Activated naive CD8-positive, alpha-beta T cell treated with anti-CD3 and anti-CD28 coated beads, Interleukin-2, amount 50 U/mL, for 24 hours (primary cell): Measurements from ENCODE around the gene MXI1.

Experiments
- ATAC-seq: fragments of 150-1000 bp; cut with Tn5 transposase; one replicate; pipeline ENCODE4 v1.10.0; 2021
- DNase-seq: peaks from one replicate; pipeline ENCODE4 v3.0.0; 2021
- H3K27ac Mint-ChIP-seq: one replicate; pipeline ENCODE4 v1.8.0; 2021; ENCODE audit warnings: mild to moderate bottlenecking, mixed read lengths
- H3K27me3 Mint-ChIP-seq: one replicate; pipeline ENCODE4 v1.8.0; 2021; ENCODE audit warnings: mixed read lengths
- H3K36me3 Mint-ChIP-seq: one replicate; pipeline ENCODE4 v1.8.0; 2021; ENCODE audit warnings: low read depth, mixed read lengths
- H3K4me1 Mint-ChIP-seq: one replicate; pipeline ENCODE4 v1.8.0; 2021; ENCODE audit warnings: mixed read lengths
- H3K4me3 Mint-ChIP-seq: one replicate; pipeline ENCODE4 v1.8.0; 2021; ENCODE audit warnings: mild to moderate bottlenecking, moderate library complexity, mixed read lengths
- H3K9me3 Mint-ChIP-seq: one replicate; pipeline ENCODE4 v1.8.0; 2021; ENCODE audit warnings: mixed read lengths

The MXI1 gene

DNA sequence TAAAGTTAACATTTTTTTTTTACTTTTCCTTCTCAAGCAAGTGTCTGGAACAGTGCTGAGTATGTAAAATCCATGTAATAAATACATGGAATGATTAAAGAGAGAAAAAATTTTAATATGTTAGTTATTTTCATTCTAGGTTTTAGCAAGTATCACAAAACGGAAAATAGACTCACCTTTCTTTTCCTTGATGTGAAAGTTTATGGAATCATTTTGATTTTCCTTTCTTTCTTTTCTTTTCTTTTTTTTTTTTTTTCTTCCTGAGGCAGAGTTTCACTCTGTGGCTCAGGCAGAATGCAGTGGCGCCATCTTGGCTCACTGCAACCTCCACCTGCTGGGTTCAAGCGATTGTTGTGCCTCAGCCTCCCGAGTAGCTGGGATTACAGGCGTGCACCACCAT lies 69.2 kb downstream of the MXI1 start:
- DNase-seq (no peak), ATAC-seq (no peak)
- peaks cover 3% of the 10 kb centered on the region for H3K36me3 Mint-ChIP-seq
- H3K4me1 Mint-ChIP-seq, result peaks cover 35% of the 10 kb centered on the region
- peaks cover 3% of the 10 kb centered on the region for H3K27me3 Mint-ChIP-seq
- H3K4me3 Mint-ChIP-seq, result no peak overlapping the region
- H3K9me3 Mint-ChIP-seq, result no peaks in the 10 kb centered on the region
- H3K27ac Mint-ChIP-seq, result no peak overlapping the region

DNA sequence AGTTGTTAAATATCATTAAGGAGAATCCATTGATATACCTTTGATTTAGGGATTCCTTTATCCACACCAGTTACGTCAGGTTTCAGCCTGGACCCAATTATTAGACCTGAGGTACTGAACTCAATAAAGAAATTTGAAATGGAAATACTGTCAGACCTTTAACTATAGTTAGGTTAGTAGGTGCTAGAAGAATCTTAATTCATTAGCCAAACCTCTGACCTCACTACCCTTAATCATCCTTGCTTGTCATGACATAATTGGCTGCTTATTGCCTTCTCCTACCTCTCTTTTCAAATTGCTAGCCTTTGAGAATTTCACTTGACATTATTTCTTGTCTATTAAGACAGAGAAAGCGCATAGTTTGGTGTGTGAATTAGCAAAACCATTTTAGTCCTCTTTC lies 70.2 kb downstream of the MXI1 start:
- Mint-ChIP-seq H3K27me3 (peaks cover 3% of the 10 kb centered on the region), H3K27ac (no peak overlapping the region), H3K9me3 (no peaks in the 10 kb centered on the region), H3K4me3 (no peak overlapping the region), H3K4me1 (peaks cover 35% of the 10 kb centered on the region), H3K36me3 (peaks cover 3% of the 10 kb centered on the region)
- DNase-seq (no peak), ATAC-seq (no peak)

DNA sequence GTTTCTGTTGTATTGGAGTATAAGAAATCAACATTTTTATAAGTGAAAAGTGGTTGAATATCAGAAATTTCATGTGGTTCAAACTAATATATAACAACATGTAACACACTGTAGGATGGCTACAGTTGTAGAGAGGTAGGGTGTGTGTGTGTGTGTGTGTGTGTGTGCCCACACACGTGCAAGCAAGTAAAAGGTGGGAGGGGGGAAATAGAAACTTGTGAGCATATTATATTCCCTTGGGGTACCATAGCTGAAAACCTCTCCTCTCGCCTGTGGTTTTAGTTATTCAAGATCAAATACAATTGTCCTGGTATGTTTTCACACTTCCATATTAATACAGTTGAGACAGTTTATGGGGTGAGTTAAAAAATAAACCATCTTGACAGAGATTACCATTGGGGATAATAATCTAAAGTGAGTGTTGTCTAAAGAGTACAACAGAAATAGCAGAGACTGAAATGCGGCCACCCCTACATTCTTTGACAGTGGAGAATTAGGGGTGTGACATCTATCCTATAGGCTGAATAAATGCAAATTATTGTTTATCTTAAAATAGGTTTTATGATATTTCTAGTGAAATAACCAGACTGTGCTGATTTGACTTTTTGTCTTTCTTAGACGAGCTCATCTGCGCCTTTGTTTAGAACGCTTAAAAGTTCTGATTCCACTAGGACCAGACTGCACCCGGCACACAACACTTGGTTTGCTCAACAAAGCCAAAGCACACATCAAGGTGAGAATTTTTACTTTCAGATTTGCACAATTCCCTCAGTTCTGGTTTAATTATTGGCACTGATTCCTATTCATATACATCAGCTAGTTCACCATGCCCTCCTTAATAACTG lies 71.4 kb downstream of the MXI1 start:
- H3K27ac Mint-ChIP-seq, result no peak overlapping the region
- peaks cover 3% of the 10 kb centered on the region for H3K27me3 Mint-ChIP-seq
- peaks cover 3% of the 10 kb centered on the region for H3K36me3 Mint-ChIP-seq
- H3K4me1 Mint-ChIP-seq, result peaks cover 25% of the 10 kb centered on the region
- no peak for DNase-seq
- no peak for ATAC-seq
- H3K4me3 Mint-ChIP-seq, result no peak overlapping the region
- H3K9me3 Mint-ChIP-seq, result no peaks in the 10 kb centered on the region

DNA sequence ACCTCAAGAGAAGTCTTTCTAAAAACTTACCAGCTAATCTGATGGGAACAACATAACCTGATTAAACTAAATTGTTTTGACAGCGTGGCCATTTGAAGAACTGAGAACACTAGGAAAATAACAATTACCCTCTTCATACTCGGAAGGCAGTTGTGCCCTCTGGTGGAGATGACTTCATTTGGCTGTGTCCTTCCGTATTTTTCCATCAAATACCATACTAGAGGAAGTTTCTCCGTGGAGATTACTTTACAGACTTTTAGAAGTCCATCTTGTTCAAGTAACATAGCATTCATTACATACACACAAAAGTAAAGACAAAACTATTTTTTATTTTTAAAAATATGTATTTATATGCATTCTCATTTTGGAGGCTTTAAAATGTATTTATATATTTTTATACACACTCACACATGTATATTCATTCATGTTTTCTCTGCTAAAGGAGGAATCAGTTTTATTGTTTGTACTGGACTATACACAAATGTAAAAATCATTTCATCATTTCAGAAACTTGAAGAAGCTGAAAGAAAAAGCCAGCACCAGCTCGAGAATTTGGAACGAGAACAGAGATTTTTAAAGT lies 72.1 kb downstream of the MXI1 start:
- no peak overlapping the region for H3K4me3 Mint-ChIP-seq

DNA sequence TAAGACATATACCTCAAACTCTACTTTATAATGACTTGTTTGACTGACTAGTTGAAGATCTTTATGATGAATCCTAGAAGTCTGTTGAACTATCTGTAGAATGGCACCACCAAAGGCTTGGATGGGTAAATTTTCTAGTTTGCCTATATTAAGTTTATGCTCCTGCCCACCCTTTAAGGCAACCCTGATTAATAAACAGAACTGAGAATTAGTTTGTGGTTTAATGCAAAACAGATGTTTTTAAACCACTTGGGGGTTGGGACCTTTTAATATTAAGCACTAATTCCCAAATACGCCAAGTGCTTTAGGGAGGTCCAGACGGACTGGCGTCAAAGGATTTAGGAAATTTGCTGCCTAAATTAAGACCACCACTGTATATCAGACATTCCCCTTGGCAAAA lies 76.9 kb downstream of the MXI1 start:
- H3K4me3 Mint-ChIP-seq, result no peak overlapping the region
- DNase-seq (no peak), ATAC-seq (no peak)
- no peaks in the 10 kb centered on the region for H3K9me3 Mint-ChIP-seq
- H3K36me3 Mint-ChIP-seq, result peaks cover 16% of the 10 kb centered on the region
- no peaks in the 10 kb centered on the region for H3K27me3 Mint-ChIP-seq
- H3K27ac Mint-ChIP-seq, result no peak overlapping the region
- peaks cover 2% of the 10 kb centered on the region for H3K4me1 Mint-ChIP-seq

More for the DNA sequence above, 72.1 kb downstream of the MXI1 start:
- Mint-ChIP-seq H3K9me3 (no peaks in the 10 kb centered on the region), H3K27ac (no peak overlapping the region), H3K27me3 (peaks cover 3% of the 10 kb centered on the region), H3K4me1 (peaks cover 18% of the 10 kb centered on the region), H3K36me3 (peaks cover 3% of the 10 kb centered on the region)
- ATAC-seq, result no peak
- peak; percentile 41 for DNase-seq

GRCh38 chr10:110285501-110285900 lies 78.1 kb downstream of the MXI1 start:
- H3K9me3 Mint-ChIP-seq, result no peaks in the 10 kb centered on the region
- peaks cover 22% of the 10 kb centered on the region for H3K36me3 Mint-ChIP-seq
- no peak overlapping the region for H3K4me3 Mint-ChIP-seq
- no peak for ATAC-seq
- H3K27ac Mint-ChIP-seq, result no peak overlapping the region
- no peak for DNase-seq
- H3K4me1 Mint-ChIP-seq, result no peaks in the 10 kb centered on the region
- no peaks in the 10 kb centered on the region for H3K27me3 Mint-ChIP-seq

DNA sequence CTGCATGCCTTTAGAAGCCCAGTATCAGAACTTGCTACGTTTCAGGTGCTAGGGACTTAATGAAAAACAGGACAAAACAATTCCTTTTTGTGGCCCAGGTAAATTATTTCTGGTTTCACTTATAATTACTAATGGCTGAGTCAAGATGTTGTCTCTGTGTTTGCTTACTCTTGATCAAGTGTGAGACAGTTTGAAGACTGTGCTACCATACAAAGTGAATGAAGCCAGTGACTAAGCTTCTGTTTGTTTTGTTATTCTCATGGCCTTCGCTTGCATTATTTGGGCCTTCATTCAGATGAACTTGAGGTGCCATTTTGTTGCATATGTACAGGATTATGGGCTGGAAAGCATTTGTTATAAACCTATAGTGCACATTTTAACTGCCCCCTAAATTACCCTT lies 79.4 kb downstream of the MXI1 start:
- no peak overlapping the region for H3K27ac Mint-ChIP-seq
- H3K4me3 Mint-ChIP-seq, result no peak overlapping the region
- DNase-seq, result no peak
- no peak for ATAC-seq
- H3K9me3 Mint-ChIP-seq, result no peaks in the 10 kb centered on the region
- H3K27me3 Mint-ChIP-seq, result no peaks in the 10 kb centered on the region
- H3K4me1 Mint-ChIP-seq, result no peaks in the 10 kb centered on the region
- peaks cover 27% of the 10 kb centered on the region for H3K36me3 Mint-ChIP-seq

DNA sequence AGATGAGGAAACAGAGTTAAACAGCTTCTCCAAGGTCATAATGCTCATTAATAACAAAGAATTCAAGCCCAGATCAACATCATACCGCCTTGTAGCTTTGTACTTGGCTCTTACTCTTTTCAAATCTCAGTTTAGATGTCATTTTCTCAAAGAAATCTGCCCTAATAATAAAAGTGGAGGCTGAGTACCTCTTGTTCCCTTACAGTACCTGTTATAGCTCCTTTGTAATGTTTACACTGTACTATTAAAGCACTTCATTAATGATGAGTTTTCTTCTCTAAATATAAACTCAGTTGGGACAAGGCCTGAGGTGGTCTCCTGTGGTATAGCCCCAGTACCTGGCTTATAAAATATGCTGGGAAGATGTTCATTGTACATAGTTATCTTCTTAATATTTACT lies 89.6 kb downstream of the MXI1 start:
- no peak overlapping the region for H3K27ac Mint-ChIP-seq
- H3K36me3 Mint-ChIP-seq, result peaks cover 69% of the 10 kb centered on the region

DNA sequence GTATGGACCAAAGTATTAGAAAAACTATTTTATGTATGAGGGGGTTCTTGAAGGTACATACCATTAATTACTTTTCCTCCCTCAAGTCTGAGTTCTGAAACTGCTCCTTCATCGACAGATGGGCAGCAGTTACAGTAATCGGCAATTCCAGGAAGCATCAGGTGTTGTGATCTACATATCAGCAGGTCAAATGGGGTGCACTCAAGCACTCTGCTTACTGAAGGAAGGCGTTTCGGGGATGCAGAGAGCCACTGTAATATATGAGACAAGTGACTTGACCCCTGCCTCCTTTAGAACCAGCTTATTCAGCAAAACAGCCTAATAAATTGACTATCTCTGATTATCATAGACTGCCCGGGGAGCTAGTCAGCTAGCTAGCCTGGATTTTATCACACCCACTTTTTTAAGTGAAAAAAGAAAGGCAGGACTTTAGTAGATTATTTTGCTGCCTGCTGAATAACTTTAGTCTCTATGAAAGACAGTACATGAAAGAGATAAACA lies 93.1 kb downstream of the MXI1 start:
- no peak for DNase-seq
- no peak overlapping the region for H3K4me3 Mint-ChIP-seq
- H3K36me3 Mint-ChIP-seq, result peaks cover 69% of the 10 kb centered on the region
- H3K4me1 Mint-ChIP-seq, result peaks cover 52% of the 10 kb centered on the region
- ATAC-seq, result no peak
- peak overlapping the region; percentile 53 for H3K27ac Mint-ChIP-seq
- no peaks in the 10 kb centered on the region for H3K9me3 Mint-ChIP-seq
- no peaks in the 10 kb centered on the region for H3K27me3 Mint-ChIP-seq

More for the DNA sequence above, 89.6 kb downstream of the MXI1 start:
- DNase-seq (no peak), ATAC-seq (no peak)
- Mint-ChIP-seq H3K4me3 (no peak overlapping the region), H3K27me3 (no peaks in the 10 kb centered on the region), H3K9me3 (no peaks in the 10 kb centered on the region), H3K4me1 (peaks cover 24% of the 10 kb centered on the region)

DNA sequence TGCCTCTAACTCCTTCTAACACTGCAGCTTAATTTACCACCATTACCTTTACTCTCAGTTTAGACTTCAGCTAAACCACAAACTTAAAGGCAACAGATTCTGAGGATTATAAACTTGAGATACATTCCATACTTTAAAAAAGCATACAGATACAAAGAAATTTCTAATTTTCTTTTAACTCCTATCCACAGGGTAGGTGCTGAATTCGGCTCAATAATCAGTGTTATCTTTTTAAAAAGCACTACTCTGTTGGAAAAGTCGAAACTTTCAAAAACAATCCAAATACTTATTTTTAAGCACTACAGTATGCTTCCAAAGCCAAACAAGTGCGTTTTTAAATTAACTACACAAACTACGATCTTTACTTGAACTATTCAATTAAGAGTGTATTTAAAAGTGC lies 96.3 kb downstream of the MXI1 start:
- peaks cover 59% of the 10 kb centered on the region for H3K4me1 Mint-ChIP-seq

GRCh38 chr10:110304394-110304779 lies 97.0 kb downstream of the MXI1 start:
- ATAC-seq (peak; percentile 34), DNase-seq (peak; percentile 33)
- Mint-ChIP-seq H3K27ac (peak overlapping the region; percentile 96), H3K4me1 (peaks cover 60% of the 10 kb centered on the region), H3K9me3 (no peaks in the 10 kb centered on the region), H3K36me3 (peaks cover 38% of the 10 kb centered on the region), H3K4me3 (peak overlapping the region; percentile 95), H3K27me3 (no peaks in the 10 kb centered on the region)

More for the DNA sequence above, 96.3 kb downstream of the MXI1 start:
- ATAC-seq (no peak), DNase-seq (no peak)
- Mint-ChIP-seq H3K27me3 (no peaks in the 10 kb centered on the region), H3K9me3 (no peaks in the 10 kb centered on the region), H3K27ac (peak overlapping the region; percentile 89), H3K4me3 (peak overlapping the region; percentile 95), H3K36me3 (peaks cover 45% of the 10 kb centered on the region)

DNA sequence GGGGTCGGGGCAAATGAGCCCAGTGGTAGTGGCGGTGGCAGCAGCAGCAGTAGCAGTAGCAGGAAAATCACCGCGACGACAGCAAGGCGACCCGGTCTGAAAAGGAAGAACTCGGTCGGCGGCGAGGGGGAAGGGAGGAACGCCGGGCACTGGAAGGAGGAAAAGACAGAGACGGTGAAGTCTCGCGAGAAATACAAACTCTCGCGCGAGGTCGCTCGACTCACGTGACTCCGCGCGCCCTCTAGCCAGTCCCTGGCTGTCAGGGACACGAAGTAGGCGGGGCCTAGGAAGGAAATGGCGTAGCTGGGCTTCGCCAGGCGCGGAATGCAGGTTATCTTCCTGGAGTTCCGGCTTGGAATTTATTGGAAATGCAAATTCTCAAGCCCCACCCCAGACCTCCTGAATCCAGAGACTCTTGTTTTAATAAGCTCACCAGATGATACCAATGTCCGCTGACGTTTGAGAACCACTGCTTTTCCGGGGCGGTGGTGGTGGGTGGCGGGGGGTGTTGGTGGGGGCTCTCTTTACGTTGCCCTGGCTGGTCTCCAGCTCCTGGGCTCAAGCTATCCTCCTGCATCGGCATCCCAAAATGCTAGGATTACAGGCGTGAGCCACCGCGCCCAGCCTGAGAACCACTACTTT lies 97.5 kb downstream of the MXI1 start, which contains the start of gene SMNDC1:
Gene SMNDC1, minus strand, starts transcription at position 141 of the 642 bp plus-strand sequence. CDS start 1,333 bp downstream, outside the sequence.
- DNase-seq, result peak; percentile 97
- Mint-ChIP-seq H3K27me3 (no peaks in the 10 kb centered on the region), H3K27ac (peak within 1 kb of the TSS; percentile 96), H3K4me3 (peak within 1 kb of the TSS; percentile 95), H3K4me1 (peaks cover 64% of the 10 kb centered on the region), H3K36me3 (peaks cover 36% of the 10 kb centered on the region), H3K9me3 (no peaks in the 10 kb centered on the region)
- ATAC-seq, result peak; percentile 93

DNA sequence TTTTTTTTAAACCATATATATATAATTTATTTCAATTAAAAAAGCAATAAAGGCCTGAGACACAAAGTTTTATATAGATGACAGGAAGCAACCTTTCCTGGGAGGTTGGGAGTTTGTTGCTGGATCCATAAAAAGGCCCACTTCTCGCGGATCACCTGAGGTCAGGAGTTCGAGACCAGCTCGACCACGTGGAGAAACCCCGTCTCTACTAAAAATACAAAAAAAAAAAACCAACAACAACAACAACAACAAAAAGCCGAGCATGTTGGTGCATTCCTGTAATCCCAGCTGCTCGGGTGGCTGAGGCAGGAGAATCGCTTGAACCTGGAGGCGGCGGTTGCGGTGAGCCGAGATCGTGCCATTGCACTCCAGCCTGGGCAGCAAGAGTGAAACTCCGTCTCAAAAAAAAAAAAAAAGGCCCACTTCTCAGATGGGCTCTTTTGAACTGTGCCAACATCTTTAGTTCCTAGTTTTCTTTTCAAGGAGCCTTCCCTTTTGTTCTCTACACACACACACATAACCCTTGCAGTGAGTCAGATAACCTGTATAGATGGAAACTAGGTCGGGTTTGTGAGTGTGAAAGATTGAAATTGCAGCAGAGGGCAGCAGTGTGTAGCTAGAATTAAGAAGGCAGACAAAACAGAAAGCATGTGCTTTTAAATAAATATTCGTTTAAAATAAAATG lies 98.5 kb downstream of the MXI1 start:
- peaks cover 30% of the 10 kb centered on the region for H3K36me3 Mint-ChIP-seq
- H3K27me3 Mint-ChIP-seq, result no peaks in the 10 kb centered on the region
- peak overlapping the region; percentile 89 for H3K4me3 Mint-ChIP-seq
- peaks cover 65% of the 10 kb centered on the region for H3K4me1 Mint-ChIP-seq
- ATAC-seq (peak; percentile 74), DNase-seq (peak; percentile 31)
- peak overlapping the region; percentile 96 for H3K27ac Mint-ChIP-seq
- H3K9me3 Mint-ChIP-seq, result no peaks in the 10 kb centered on the region

- H3K9me3 Mint-ChIP-seq, result no peaks in the 10 kb centered on the region
- peaks cover 27% of the 10 kb centered on the region for H3K36me3 Mint-ChIP-seq
- ATAC-seq, result no peak
- peak overlapping the region; percentile 96 for H3K27ac Mint-ChIP-seq
- peak overlapping the region; percentile 89 for H3K4me3 Mint-ChIP-seq
- no peak for DNase-seq
- no peaks in the 10 kb centered on the region for H3K27me3 Mint-ChIP-seq
- H3K4me1 Mint-ChIP-seq, result peaks cover 65% of the 10 kb centered on the region
Observed at GRCh38 chr10:110306452-110306768, 99.0 kb downstream of the MXI1 start.
